ENCODE results near the gene RAB40C.

The RAB40C gene

GRCh38 chr16:635573-636205 lies 45.8 kb downstream of the RAB40C start:
- H3K4me3 ChIP-seq (ENCODE audit: low read length): peak overlapping the region; percentile 78
- no peak for DNase-seq (ENCODE audit: low read depth, low spot score)

GRCh38 chr16:636206-637080 lies 46.6 kb downstream of the RAB40C start, which contains the start of gene METTL26:
TSS of gene METTL26 (minus strand) at chr16:636305. CDS start at chr16:636290, 15 bp downstream.
- DNase-seq (ENCODE audit: low read depth, low spot score): peak; percentile 92
- H3K4me3 ChIP-seq (ENCODE audit: low read length): peak within 1 kb of the TSS; percentile 78

GRCh38 chr16:637081-638018 lies 47.5 kb downstream of the RAB40C start:
- DNase-seq (ENCODE audit: low read depth, low spot score): peak; percentile 71
- peak overlapping the region; percentile 78 for H3K4me3 ChIP-seq (ENCODE audit: low read length)

GRCh38 chr16:638034-638543 lies 48.2 kb downstream of the RAB40C start:
- H3K4me3 ChIP-seq (ENCODE audit: low read length): no peak overlapping the region
- DNase-seq (ENCODE audit: low read depth, low spot score): no peak

GRCh38 chr16:638836-639235 lies 49.0 kb downstream of the RAB40C start:
- H3K4me3 ChIP-seq (ENCODE audit: low read length): no peak overlapping the region
- DNase-seq (ENCODE audit: low read depth, low spot score): no peak

GRCh38 chr16:640614-641013 lies 50.7 kb downstream of the RAB40C start:
- no peak overlapping the region for H3K4me3 ChIP-seq (ENCODE audit: low read length)
- DNase-seq (ENCODE audit: low read depth, low spot score): no peak

- DNase-seq (ENCODE audit: low read depth, low spot score): peak; percentile 52
These were observed 51.7 kb downstream of the RAB40C start, which contains the start of gene MCRIP2 for GRCh38 chr16:641326-642188. TSS of gene MCRIP2 (plus strand) at chr16:641828. CDS start at chr16:641992, 164 bp downstream.

GRCh38 chr16:642189-643049 lies 52.6 kb downstream of the RAB40C start:
- no peak for DNase-seq (ENCODE audit: low read depth, low spot score)
- H3K4me3 ChIP-seq (ENCODE audit: low read length): peak overlapping the region; percentile 62

More at GRCh38 chr16:641326-642188, 51.7 kb downstream of the RAB40C start, which contains the start of gene MCRIP2:
- peak within 1 kb of the TSS; percentile 62 for H3K4me3 ChIP-seq (ENCODE audit: low read length)

- DNase-seq (ENCODE audit: low read depth, low spot score): no peak
- H3K4me3 ChIP-seq (ENCODE audit: low read length): peak overlapping the region; percentile 62
These were observed 53.1 kb downstream of the RAB40C start for GRCh38 chr16:643050-643368.

- no peak for DNase-seq (ENCODE audit: low read depth, low spot score)
- no peak overlapping the region for H3K4me3 ChIP-seq (ENCODE audit: low read length)
These were observed 54.7 kb downstream of the RAB40C start for GRCh38 chr16:644556-644955.

GRCh38 chr16:645852-646678 lies 56.2 kb downstream of the RAB40C start:
- no peak overlapping the region for H3K4me3 ChIP-seq (ENCODE audit: low read length)
- DNase-seq (ENCODE audit: low read depth, low spot score): no peak

GRCh38 chr16:646679-647172 lies 56.9 kb downstream of the RAB40C start:
- H3K4me3 ChIP-seq (ENCODE audit: low read length): no peak overlapping the region
- no peak for DNase-seq (ENCODE audit: low read depth, low spot score)

- no peak for DNase-seq (ENCODE audit: low read depth, low spot score)
- H3K4me3 ChIP-seq (ENCODE audit: low read length): no peak overlapping the region; the same call in 1 of the 2 replicates
These were observed 57.5 kb downstream of the RAB40C start for GRCh38 chr16:647173-647902.

GRCh38 chr16:648071-648780 lies 58.4 kb downstream of the RAB40C start:
- DNase-seq (ENCODE audit: low read depth, low spot score): peak; percentile 35
- peak overlapping the region; percentile 85 for H3K4me3 ChIP-seq (ENCODE audit: low read length)
